OCI-LY3 (cell line): Measurements from ENCODE around the gene FBXL20.

Source experiments
- H2AFZ ChIP-seq: fragments of 200-600, 300-600 bp; shearing (Covaris generic); 2 replicates; pipeline ENCODE4 v1.6.0; 2014; ENCODE audit warnings: antibody characterized with exemption, low read depth, low read length
- H3K27ac ChIP-seq: fragments of 200-600, 300-600 bp; sonication (generic); 2 replicates; pipeline ENCODE4 v1.5.1; 2014; ENCODE audit warnings: mild to moderate bottlenecking, low read length, moderate library complexity, mixed read lengths
- H3K27me3 ChIP-seq: fragments of 200-600, 300-600 bp; sonication (generic); 2 replicates; pipeline ENCODE4 v1.6.1; 2014; ENCODE audit warnings: low read depth, low read length, mixed read lengths
- H3K36me3 ChIP-seq: fragments of 200-600, 300-600 bp; sonication (generic); replicated peaks from 2 replicates; pipeline ENCODE3; 2014; ENCODE audit warnings: low read depth, low read length, mixed read lengths
- H3K4me1 ChIP-seq: fragments of 300-600, 200-600 bp; sonication (generic); 2 replicates; pipeline ENCODE4 v1.6.1; 2014; ENCODE audit warnings: low read length, mixed read lengths
- H3K4me2 ChIP-seq: fragments of 200-600, 300-600 bp; sonication (generic); 2 replicates; pipeline ENCODE4 v1.6.1; 2014; ENCODE audit warnings: low read length, mixed read lengths
- H3K4me3 ChIP-seq: fragments of 300-600, 200-600 bp; sonication (generic); 2 replicates; pipeline ENCODE4 v1.5.1; 2014; ENCODE audit warnings: antibody characterized with exemption, mild to moderate bottlenecking, low read length, moderate library complexity
- H3K79me2 ChIP-seq: fragments of 300-600, 200-600 bp; shearing (Covaris generic); 2 replicates; pipeline ENCODE4 v1.6.1; 2014; ENCODE audit warnings: mild to moderate bottlenecking, low read length, mixed read lengths
- H3K9ac ChIP-seq: fragments of 300-600, 200-600 bp; shearing (Covaris generic); 2 replicates; pipeline ENCODE4 v1.6.0; 2014; ENCODE audit warnings: mild to moderate bottlenecking, low read length, moderate library complexity
- H3K9me3 ChIP-seq: fragments of 200-600, 300-600 bp; shearing (Covaris generic); 2 replicates; pipeline ENCODE4 v1.6.1; 2014; ENCODE audit warnings: low read length, mixed read lengths; ENCODE audit not compliant: insufficient read depth
- H4K20me1 ChIP-seq: fragments of 200-600, 300-600 bp; sonication (generic); 2 replicates; pipeline ENCODE4 v1.6.1; 2016; ENCODE audit warnings: low read length, mixed read lengths; ENCODE audit not compliant: insufficient read depth
- EZH2phosphoT487 ChIP-seq: fragments of 200-600 bp; shearing (Covaris generic); IDR thresholded peaks from 2 replicates; pipeline ENCODE4 v1.6.1; 2018; ENCODE audit warnings: antibody characterized with exemption, mixed run types, low read depth
- TF ChIP-seq, protein P1 (sequence below): fragments of 200-600, 300-600 bp; sonication (generic); IDR thresholded peaks from 2 replicates; pipeline ENCODE4 v1.5.1; 2014; ENCODE audit warnings: antibody characterized with exemption, low read length, low read depth

The FBXL20 gene

DNA sequence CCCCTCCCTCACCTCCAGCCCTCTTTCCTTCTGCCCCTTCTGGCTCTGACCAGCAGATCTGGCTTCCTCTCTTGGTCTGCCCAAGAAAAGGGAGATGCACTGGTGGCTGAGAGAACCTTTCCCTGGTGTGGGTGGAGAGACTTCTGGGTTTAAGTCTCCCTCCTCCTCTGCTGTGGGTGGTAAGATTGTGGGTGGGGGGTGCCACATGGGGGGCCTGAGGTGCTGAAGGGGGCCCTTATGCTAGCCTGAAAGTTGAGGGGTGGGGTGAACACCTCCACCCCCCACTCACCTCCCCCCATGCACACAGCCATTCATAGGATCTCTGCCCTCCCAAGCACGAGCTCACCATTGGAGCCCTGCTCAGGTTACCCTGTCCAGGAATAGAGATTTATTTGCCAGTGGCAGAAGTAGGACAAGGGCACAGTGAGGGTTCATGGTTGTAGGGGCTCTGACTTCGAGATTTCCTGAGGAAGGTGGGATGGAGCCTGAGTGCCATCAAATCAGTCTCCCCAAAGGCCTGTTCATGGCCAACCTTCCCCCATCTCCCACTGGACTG, 174.0 kb downstream of the FBXL20 start:
- TF ChIP-seq EZH2phosphoT487, result no peak
- TF ChIP-seq, protein P1, sequence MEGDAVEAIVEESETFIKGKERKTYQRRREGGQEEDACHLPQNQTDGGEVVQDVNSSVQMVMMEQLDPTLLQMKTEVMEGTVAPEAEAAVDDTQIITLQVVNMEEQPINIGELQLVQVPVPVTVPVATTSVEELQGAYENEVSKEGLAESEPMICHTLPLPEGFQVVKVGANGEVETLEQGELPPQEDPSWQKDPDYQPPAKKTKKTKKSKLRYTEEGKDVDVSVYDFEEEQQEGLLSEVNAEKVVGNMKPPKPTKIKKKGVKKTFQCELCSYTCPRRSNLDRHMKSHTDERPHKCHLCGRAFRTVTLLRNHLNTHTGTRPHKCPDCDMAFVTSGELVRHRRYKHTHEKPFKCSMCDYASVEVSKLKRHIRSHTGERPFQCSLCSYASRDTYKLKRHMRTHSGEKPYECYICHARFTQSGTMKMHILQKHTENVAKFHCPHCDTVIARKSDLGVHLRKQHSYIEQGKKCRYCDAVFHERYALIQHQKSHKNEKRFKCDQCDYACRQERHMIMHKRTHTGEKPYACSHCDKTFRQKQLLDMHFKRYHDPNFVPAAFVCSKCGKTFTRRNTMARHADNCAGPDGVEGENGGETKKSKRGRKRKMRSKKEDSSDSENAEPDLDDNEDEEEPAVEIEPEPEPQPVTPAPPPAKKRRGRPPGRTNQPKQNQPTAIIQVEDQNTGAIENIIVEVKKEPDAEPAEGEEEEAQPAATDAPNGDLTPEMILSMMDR, result no peak
- Histone ChIP-seq H3K4me1 (peaks cover 6% of the 10 kb centered on the region), H4K20me1 (no peaks in the 10 kb centered on the region), H3K9ac (no peak overlapping the region), H3K9me3 (no peaks in the 10 kb centered on the region), H3K4me3 (no peak overlapping the region), H3K27me3 (peaks cover 7% of the 10 kb centered on the region), H3K36me3 (no peaks in the 10 kb centered on the region), H2AFZ (no peak overlapping the region), H3K79me2 (no peaks in the 10 kb centered on the region), H3K27ac (no peak overlapping the region), H3K4me2 (no peak overlapping the region)

DNA sequence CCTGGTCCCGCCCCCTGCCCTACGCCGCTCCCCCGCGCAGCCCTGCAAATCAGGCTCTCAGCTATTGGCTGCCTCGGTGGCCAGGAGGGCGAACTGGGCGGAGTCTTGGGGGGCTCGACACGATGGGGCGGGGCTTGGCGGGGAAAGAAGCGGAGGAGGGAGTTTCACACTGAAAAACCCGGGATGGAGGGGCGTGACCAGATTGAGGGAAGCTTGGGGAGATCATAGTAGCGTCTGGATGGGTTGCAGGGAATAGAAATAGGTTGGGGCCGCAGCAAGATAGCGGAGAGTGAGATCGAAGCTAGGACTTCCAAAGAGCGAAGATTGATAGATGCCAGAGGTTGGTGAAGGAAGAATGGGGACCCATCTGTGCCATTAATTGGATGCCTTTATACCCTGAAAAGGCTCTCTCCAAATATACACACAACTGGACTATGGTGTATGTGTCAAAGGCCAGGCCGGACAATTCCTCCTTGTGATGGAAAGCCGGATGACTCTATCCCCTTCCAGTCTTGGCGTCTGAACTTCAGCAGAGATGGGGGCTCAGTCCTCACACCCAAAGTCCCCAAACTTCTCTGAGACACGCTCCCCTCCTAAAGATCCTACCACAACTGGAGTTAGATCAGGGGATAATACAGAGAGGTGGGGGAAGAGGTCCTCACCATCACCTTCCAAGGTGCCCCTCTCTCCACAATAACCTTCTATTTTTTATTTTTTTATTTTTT, 175.3 kb downstream of the FBXL20 start:
- no peaks in the 10 kb centered on the region for H3K4me1 ChIP-seq
- no peak for TF ChIP-seq EZH2phosphoT487
- TF ChIP-seq, protein P1, result no peak
- H3K36me3 ChIP-seq, result no peaks in the 10 kb centered on the region
- no peak overlapping the region for H3K4me2 ChIP-seq
- H3K4me3 ChIP-seq, result no peak overlapping the region
- H3K27me3 ChIP-seq, result peaks cover 3% of the 10 kb centered on the region
- no peak overlapping the region for H3K9ac ChIP-seq
- H3K79me2 ChIP-seq, result no peaks in the 10 kb centered on the region
- no peaks in the 10 kb centered on the region for H3K9me3 ChIP-seq
- no peaks in the 10 kb centered on the region for H4K20me1 ChIP-seq
- H2AFZ ChIP-seq, result no peak overlapping the region
- H3K27ac ChIP-seq, result no peak overlapping the region

DNA sequence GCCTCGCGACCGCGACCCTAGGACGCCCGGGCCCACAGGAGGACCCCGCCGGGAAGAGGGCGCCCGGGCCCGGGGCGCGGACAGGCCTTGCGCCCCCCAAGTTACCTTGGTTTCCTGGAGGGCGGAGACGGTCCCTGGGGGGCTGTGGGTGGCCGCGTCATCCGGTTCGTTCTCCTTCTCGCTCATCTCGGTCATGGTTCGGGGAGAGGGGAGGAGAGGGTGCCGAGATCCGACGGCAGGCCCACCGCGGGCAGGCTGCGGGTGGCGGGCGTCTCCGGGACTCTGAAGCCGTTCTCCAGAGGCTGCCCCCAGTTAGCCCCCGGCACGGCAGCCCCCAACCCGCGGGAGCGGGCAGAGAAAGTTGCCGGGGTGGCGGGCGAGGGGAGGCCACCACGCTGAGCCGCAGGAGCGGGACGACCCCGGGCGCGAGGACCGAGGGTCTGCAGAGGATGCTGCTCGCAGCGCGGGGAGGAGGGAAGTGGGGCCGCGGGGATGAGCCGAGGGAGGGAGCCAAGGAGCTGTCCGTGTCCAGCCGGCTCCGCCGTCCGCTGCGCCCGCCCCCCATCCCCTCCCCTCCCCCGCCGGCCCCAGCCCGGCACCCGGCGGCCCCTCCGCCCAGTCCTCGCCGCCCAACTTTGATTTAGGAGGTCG, 176.0 kb downstream of the FBXL20 start, which contains the start of gene STAC2:
TSS of gene STAC2 (minus strand) at position 638 of the 651 bp plus-strand sequence. CDS start at position 195, 443 bp downstream.
- no peak for TF ChIP-seq EZH2phosphoT487
- TF ChIP-seq, protein P1, result no peak
- H3K4me2 ChIP-seq, result no peak within 1 kb of the TSS
- H3K36me3 ChIP-seq, result no peaks in the 10 kb centered on the region
- H3K4me1 ChIP-seq, result no peaks in the 10 kb centered on the region
- no peaks in the 10 kb centered on the region for H3K9me3 ChIP-seq
- H3K9ac ChIP-seq, result no peak within 1 kb of the TSS
- peaks cover 3% of the 10 kb centered on the region for H3K27me3 ChIP-seq
- H3K79me2 ChIP-seq, result no peaks in the 10 kb centered on the region
- H4K20me1 ChIP-seq, result no peaks in the 10 kb centered on the region
- H2AFZ ChIP-seq, result no peak within 1 kb of the TSS
- H3K4me3 ChIP-seq, result no peak within 1 kb of the TSS
- H3K27ac ChIP-seq, result no peak within 1 kb of the TSS

DNA sequence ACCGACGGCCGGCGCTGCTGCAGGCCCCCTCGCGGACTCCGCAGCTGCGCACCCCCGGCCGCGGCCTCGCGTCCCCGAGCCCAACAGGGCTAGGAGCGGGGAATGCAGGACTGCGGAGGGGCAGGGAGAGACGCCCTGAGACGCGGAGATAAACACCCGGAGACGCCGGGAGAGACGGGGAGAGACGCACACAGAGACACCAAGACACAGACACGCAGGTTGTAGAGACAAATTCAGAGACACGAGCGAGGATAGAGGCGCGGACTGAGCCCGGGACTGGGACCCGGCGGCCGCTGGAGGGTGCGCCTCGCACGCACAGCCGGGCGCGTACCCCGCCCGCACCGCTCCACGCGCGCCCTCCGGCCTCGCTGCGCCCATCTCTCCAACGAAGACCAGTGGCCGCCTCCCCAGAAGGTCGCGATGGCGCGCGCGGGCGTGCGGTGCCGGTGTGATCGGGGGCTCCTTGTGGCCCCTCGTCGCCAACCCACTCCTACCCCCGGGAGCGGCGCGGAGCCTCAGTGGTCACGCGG, 176.6 kb downstream of the FBXL20 start:
- Histone ChIP-seq H3K27me3 (peaks cover 3% of the 10 kb centered on the region), H3K36me3 (no peaks in the 10 kb centered on the region), H3K79me2 (no peaks in the 10 kb centered on the region), H3K9ac (no peak overlapping the region), H3K27ac (no peak overlapping the region), H4K20me1 (no peaks in the 10 kb centered on the region), H3K4me2 (no peak overlapping the region), H3K9me3 (no peaks in the 10 kb centered on the region), H3K4me3 (no peak overlapping the region), H3K4me1 (no peaks in the 10 kb centered on the region), H2AFZ (no peak overlapping the region)
- TF ChIP-seq EZH2phosphoT487, result no peak
- TF ChIP-seq, protein P1, result no peak
